ENCODE measurements around the gene MUCL3.
"Not testable (repeated sequence)": the region's sequence is repeated elsewhere in the genome, so short reads cannot be mapped to it uniquely, and the experiment has no call there.

The MUCL3 gene

DNA sequence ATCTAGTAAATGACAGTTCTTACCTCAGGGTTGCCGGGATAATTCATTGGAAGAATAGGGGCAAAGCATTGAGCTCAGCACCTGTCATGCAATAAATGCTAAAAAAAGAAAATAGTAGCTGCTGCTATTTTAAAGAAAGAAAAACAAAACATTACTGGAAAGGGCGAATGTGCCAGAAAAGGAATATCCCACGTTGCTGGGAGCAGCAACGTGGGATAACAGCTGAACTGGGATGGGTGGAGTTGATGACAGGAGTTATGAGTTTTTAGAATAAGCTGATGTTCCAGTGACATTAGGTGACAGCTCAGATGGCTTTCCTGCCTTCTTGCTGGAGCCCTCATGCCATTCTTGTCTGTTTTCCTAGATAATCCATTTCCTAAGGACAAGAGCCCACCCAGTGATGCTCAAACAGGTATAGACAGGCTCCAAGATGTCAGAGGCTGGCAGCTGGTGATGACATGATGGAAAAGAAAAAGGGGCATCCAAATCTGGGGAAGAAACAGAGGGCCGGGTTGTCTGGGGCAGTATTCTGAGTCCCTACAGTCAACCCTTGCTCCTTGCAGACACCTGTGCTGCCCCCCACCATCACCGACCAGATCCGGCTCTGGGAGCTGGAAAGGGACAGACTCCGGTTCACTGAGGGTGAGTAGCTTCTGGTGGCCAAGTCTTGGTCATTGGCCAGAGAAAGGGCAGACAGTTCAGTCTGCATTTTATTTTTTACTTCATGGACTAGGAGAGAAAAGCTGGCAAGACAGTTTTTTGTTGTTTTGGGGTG is 27.8 kb upstream of the MUCL3 start:
- no peak for DNase-seq

DNA sequence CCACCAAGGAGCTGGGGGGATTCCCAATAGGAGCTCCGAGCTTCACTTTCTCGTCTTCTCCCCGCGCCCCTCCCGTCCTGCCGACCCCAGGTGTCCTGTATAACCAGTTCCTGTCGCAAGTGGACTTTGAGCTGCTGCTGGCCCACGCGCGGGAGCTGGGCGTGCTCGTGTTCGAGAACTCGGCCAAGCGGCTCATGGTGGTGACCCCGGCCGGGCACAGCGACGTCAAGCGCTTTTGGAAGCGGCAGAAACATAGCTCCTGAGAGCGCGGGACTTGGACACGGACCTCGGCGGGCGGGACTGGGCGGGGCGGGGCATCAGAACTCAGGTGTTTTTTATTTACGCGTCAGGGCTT is 27.1 kb upstream of the MUCL3 start:
- no peak for DNase-seq

DNA sequence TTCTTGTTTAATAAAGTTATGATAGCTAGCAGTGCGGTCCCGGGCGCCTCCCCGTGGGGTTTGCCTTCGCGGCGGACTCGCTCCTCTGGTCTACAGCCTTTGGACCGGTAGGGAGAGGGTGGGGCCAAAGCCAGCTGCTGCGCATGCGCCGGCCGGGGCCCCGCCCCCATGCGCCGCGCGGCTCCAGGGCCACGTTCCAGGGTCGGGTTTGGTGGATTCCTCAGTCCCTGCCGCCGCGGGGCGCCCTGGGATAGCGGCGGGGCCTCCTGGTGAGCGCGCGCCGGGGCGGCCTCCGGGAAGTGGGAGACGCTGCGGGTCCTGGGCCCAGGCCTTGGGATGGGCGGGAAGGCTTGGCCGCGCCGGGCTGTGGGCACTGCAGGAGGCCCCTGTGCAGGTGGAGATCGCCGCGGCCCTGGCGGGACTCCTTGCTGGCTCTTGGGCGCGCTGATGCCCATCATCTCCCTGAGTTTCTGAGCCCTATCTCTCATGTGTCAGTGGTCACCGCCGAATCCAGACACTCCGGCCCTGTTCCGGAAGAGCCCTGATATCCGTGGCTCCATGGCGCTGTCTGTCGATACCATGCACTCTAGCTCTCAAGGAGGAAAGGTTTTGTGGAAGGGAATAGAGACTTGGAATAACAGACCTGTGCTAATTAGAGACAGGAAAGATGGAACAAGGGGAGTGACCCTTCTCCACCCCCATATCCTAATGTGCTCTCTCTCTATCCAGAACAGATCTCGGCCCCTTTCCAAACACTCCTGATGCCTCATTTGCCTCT is 26.5 kb upstream of the MUCL3 start, which contains the start of gene VARS2:
Gene VARS2 (plus strand): TSS at position 163 of the 778 bp plus-strand sequence. CDS start 599 bp downstream, at position 762.
- DNase-seq, result peak; percentile 97

DNA sequence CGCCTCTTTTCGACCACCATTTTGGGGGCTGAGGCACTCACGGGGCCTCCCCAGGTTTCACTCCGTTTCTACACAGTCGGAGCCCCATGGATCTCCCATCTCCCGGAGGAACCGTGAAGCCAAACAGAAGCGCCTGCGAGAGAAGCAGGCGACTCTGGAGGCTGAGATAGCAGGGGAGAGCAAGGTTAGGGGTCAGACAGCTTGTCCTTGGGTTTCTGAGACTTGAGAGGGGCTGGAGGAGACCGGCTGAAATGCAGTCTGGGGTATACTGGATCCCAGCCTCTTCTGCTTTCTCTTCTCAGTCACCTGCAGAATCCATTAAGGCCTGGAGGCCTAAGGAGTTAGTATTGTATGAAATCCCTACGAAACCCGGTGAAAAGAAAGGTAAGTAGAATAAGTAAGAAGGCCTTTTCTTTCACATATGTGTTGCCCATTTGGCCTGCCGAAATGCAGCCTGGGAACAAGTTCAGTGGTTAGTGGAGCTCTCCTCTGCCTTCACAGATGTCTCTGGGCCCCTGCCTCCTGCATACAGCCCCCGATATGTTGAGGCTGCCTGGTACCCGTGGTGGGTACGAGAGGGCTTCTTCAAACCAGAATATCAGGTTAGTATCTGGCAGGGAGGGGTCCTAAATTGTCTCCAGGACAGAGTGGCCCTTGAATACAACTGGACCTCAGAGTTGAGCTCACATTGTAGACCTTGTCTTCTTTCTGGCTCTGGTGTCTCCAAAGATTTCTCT is 25.8 kb upstream of the MUCL3 start:
- DNase-seq, result peak; percentile 52

DNA sequence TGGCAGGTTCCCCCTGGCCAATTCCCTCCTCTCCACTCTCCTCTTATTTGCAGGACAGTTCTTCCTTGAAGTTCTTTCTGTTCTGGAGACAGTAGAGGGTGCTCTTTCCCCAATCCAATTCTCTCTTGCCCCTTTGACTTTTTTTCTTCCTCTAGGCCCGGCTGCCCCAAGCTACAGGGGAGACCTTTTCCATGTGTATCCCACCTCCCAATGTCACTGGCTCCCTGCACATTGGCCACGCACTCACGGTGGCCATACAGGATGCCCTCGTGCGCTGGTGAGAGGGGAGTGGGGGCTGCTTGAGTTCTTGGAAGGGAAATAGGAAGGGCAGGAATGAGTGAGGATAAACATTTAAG is 25.2 kb upstream of the MUCL3 start:
- peak; percentile 49 for DNase-seq

DNA sequence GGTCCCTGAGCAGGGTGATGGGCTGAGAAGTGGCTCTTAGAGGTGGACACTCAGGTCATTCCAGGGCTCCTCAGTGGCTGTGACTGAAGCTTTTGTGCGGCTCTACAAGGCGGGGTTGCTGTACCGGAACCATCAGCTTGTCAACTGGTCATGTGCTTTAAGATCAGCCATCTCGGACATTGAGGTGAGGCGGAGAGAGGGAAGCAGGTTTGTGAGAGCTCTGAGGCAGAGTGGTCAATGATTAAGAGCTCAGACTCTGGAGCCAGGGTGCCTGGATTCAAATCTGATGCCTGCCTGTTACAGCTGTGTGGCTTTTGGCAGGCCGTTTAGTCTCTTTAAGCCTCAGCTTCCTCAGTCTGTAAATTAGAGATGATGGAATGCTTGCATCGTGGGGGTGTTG is 23.7 kb upstream of the MUCL3 start:
- DNase-seq, result no peak

DNA sequence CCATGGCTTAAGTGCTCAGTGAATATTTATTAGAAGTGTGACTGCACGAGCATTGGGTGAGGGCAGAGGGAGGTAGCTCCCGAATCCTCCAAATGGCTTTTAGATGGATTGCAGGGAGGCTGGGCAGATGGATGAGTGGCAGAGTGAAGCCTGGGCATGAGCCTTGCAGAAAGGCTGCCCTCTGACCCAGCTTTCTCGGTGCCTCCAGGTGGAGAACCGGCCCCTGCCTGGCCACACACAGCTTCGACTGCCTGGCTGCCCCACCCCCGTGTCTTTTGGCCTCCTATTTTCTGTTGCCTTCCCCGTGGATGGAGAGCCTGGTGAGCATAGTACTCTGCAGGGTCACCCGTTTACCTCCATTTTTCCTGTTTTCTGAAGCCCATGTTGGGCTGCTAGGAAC is 23.3 kb upstream of the MUCL3 start:
- no peak for DNase-seq

DNA sequence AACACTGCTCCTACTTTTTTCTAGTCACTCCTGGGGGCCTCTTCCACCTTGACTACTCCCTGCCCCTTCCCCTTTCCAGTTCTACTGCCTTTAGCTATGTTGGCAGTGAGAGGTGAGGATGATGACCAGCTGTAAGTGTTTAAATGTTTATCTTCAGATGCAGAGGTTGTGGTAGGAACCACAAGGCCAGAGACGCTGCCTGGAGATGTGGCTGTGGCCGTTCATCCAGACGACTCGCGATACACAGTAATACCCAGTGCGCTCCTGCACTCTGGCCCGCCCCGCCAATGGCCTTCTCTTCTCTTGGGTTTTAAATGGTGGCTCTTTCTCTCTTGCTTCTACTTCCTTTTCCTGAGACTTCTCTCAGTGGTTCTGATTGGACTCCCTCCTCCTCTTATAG is 22.1 kb upstream of the MUCL3 start:
- no peak for DNase-seq

DNA sequence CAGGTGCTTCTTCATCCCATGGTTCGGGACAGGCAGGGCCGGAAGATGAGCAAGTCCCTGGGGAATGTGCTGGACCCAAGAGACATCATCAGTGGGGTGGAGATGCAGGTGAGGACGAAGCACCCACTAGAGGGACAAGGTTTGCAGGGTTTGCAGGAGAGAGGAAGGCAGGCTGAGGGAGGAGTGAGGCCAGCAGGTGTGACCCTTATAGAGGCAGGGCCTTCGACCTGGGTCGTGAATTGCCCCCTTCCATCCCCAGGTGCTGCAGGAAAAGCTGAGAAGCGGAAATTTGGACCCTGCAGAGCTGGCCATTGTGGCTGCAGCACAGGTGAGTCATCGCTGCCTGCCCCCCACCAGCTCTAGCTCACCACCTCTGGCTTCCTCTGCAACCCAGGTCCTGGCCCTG is 18.3 kb upstream of the MUCL3 start:
- no peak for DNase-seq

DNA sequence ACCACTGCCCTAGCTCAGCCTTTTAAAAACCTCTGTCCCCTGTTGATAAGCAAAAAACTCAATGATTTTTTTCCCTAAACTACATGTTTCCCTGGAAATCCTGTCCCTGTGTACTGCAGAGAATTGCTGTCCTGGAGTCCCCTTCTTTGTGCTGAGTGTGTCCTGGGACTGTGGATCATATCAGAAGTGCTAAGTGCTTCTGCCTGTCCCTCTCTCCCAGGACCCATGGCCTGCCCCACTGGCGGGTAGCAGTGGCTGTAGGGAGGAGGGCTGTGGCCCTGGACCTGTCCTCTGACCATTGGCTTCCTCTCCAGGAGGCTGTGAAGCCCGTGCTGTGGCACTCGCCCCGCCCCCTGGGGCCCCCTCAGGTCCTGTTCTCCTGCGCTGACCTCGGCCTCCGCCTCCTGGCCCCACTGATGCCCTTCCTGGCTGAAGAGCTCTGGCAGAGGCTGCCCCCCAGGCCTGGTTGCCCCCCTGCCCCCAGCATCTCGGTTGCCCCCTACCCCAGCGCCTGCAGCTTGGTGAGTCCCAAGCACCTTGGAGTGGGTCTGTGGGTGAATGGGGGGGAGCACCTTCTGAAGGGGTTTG is 16.6 kb upstream of the MUCL3 start:
- not testable (repeated sequence) for DNase-seq

DNA sequence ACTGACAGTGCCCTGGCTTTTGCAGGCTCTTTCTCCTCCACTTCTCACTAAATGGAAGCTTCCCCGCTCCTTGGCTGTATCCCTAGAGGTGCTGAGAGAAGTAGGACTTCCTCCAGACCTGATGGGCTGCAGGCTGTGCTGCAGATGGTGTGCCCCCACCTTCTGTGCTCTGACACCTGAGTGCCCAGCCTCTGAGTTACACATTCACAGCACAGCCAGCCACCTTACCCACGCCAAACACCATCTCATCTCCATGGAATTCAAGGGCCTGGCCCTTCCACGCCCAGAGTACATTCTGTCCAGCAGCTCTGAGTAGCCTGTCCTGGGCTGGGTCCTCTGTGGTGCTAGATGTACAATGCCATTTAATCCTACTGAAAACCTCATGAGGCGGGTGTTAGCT is 14.1 kb upstream of the MUCL3 start:
- DNase-seq, result no peak

DNA sequence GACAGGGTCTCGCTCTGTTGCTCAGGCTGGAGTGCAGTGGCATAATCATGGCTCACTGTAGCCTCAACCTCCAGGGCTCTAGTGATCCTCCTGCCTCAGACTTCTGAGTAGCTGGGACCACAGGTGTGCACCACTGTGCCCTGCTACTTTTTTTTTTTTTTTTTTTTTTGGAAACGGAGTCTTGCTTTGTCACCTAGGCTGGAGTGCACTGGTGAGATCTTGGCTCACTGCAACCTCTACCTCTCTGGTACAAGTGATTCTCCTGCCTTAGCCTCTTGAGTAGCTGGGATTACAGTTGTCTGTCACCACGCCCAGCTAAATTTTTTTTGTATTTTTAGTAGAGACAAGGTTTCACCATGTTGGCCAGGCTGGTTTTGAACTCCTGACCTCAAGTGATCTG is 13.7 kb upstream of the MUCL3 start:
- not testable (repeated sequence) for DNase-seq

DNA sequence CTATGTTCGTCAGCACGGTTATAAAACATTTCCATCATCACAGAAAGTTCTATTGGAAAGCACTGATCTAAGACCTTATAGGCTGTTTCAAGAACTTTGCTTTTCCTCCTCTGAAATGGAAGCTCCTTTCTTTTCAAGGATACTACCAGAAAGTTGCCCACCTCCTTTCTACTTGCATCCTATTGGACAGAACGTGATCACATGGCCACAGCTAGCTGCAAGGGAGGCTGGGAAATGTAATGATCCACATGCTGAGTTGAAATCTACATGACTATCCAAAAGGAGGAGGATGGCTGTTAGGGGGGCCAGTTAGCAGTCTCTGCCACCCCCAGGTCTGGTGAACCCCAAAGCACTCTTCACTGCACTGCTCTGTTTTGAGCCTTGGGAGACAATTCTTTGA is 12.1 kb upstream of the MUCL3 start:
- no peak for DNase-seq

DNA sequence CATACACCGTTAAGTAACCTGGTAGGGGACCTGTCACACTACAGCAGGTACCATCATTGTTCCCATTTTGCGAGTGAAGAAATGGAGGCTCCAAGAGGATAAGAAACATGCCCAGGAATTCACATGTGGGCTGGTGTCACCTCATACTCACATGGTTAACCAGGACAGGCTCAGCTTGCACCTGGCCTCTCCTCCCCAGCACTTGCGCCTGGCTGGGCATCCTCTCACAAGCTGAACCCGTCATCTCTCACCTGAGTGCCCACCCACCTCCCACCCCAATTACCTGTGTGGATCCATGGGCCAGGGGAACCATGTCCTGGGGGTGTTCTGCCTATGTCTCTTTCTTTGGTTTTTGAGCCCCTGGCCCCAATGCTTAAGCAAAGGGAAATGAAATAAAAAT is 10.3 kb upstream of the MUCL3 start:
- DNase-seq, result no peak

DNA sequence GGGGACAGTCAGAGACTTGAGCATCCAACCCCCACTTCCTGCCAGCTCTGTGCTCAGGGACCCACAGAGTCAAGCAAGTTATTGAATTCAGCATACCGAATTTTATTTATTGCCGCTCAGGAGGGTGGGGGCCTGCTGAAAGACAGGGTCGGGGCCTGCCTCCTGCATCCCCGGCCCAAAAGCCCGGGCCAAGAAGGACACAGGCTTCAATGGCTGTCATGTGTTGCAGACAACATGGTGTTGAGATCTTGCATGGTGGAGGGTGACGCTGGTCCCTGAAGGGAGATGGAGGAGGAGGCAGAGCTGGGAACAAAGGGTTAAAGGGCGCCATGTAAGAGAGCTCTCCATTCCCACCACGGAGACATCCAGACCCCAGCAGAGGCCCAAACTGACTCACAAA is 9.5 kb upstream of the MUCL3 start:
- no peak for DNase-seq

DNA sequence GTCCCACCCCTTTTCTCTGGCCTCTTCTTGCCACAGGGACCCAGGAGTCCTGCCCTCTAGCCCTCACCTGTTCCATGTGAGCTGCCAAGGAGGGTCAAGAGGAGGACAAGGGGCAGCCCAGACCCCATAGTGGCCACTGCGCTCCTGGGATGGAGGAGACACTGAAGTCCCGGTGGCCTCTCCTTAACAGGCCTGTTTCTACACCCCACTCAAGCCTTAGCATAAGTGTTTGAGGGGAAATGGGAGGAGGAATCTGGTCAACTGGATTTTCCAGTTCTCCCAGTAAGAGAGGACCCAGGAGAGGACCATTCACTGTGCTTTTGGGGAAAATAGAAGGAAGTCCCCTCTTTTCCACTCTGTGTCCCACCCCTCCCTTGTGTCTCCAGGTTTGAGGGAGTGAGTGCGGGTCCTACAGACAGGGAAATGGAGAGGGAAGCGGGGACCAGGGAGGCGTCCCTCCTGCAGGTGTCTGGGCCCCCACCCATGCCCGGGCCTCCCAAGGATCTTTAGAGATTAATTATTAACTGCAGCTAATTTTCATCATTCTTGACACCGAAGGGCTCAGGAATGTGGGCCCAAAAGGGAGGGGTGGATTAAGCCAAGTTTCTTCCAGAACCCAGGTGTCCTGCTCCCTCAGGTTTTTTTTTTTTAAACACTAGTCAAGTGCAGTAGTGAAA is 8.7 kb upstream of the MUCL3 start, which contains the start of gene SFTA2:
Gene SFTA2 (minus strand): TSS at position 202 of the 677 bp plus-strand sequence. CDS start 74 bp downstream, at position 128.
- DNase-seq, result no peak

DNA sequence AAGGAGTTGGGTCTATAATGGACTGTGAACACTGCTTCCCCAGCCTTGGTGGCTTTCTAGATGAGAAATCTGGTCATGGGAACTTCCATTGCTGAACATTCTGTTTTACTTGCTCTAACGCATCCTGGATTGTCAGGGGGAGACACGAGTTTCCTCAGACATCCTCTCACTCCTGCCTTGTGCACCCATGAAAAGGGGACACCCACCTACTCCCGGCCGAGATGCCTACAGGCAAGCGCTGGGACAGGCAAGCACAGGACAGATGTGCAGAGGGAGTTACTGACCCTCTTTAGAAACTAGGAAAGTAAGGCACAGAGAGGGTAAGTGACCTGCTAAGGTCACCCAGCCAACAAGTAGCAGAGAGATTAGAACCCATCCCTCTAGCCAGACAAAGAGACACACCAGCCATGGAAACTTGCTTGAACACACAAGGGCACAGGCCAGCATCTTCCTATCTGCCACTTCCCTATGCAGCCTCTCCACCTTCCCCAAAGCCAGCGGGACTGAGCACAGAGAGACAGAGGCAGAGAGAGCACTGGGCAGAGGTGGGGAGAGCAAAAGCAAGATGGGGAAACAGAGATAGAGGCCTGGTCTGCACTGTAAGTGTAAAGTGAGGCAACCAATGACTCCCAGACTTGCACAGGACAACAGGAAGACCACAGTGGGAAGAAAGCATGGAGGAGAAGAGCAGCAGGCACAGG is 8.0 kb upstream of the MUCL3 start:
- no peak for DNase-seq

DNA sequence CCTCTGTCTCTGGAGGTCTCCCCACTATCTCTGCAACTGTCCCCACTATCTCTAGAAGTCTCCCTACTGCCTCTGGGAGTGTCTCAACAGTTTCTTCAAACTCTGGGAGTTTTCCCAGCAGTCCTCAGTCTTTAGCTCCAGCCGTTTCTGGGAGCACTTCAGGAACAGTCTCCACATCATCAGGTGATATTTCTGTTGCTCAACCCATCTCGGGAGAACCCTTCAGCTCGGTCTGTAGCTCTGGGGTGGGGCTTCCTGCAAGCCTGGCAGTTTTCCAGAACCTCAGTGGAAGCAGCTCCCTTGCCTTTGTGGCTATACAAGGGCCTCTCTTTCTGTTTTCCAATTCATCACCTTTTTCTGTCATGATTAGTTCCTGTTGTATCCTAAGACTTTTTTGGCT is 5.8 kb upstream of the MUCL3 start:
- no peak for DNase-seq

DNA sequence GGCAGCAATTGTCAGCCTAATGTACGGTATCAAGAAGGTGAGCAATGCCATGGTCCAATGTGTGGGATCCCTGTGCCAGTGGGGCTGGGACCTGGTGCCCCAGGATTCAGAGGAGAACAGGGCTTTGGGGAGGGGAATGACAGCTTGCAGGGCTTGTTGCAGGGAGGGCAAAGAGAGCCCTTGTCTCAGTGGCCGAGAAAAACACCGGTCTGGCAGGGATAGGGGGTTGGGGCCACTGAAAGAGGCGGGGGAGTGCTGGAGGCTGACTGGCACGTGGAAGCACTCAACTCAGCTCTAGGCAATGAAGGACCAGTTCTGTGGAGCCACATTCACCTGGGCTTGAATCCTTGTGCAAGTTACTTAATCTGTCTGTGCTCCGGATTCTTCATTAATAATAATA is 3.5 kb upstream of the MUCL3 start:
- no peak for DNase-seq

DNA sequence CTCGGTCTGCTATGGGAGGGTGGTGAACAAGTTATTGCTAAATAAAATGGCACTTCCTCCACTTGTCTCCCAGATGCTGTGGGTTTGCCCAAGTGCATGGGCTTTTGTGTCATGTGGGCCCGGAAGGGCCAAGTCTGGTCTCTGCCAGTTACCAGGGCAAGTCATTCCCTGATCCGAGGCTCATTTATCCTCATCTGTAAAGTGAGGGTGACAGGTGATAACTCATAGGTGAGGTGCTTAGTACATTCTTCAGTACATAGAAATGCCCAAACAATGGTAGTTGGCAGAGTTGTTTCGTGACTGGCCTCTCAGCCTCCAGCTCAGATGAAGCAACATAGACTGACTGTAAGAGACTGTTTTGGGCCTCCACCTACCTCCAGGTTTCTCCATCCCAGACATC is 2.0 kb upstream of the MUCL3 start:
- no peak for DNase-seq

DNA sequence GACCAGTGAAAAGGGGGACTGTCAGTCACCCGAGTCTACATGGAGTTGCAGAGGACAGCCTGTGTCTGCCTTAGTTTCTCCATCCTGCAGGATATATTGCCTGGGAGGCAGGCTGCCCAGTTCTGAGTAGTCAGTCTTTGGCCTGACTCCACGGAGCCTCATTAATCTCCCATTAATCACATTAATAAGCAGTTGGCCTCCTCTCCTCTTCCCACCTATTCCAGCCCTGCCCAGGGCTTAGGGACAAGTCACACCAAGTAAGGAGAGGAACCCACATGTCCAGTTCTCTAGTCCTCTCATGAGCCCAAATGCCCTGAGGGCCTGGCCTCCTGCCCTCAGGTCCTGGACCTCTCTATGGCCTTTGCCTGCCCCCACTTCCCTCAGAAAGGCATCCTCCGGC is 1.3 kb upstream of the MUCL3 start:
- no peak for DNase-seq

All from right forelimb (tissue), 1 donor.